Posterior vena cava (tissue), 2 donors: ENCODE measurements around the gene SLC30A10. TPM values are rescaled to one million over a fixed set of nuclear protein-coding genes. Genes with fewer than 3 reads are reported as not detected.
"Not testable (repeated sequence)": the region's sequence is repeated elsewhere in the genome, so short reads cannot be mapped to it uniquely, and the experiment has no call there.

ENCODE experiments used
- DNase-seq: peaks from one replicate; pipeline ENCODE4 v3.0.0-alpha.2; 2020; ENCODE audit warnings: low spot score
- intact Hi-C, 2 donors: fragments of 100-400 bp; cut with DNase I; formaldehyde crosslinking; loops; one replicate each; pipeline versions ENCODE4 v1.14.1 to v1.14.2; 2022 to 2023
- total RNA-seq, 2 donors: library from RNA; stranded (reverse); fragmentation: NEBNext Ultra II Directional; extraction: Animal tissue kit (Norgen Biotek cat#: 25700); gene quantifications; one replicate each; pipeline ENCODE4 v1.2.1, GENCODE V29; 2021
- donor health status: DM: yes; HTN: yes; CAD: no.
- donor health status: DM: yes; HTN: yes; CAD: no.

The SLC30A10 gene
- total RNA-seq, 2 donors from 2014 or later: not detected

DNA sequence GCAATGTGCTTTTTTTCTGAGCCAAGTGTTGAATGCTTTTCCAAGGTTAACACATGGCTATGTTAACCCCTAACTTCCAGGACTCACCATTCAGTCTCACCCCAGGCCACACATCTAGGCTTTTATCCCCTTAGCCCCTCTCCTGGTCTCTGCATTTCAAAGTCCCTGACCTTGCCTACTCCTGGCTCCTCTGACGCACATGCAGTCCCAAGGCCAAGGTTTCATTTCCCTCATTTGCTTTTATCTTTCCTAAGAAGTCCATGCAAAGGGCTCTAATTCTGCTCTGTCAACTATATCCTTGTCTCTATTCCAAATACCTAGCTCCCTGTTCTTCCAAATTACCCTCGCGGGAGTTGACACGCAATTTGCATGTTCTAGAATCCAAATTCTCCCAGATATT, 25.4 kb downstream of the SLC30A10 start:
- DNase-seq: no peak
- intact Hi-C loops: no loop called here

DNA sequence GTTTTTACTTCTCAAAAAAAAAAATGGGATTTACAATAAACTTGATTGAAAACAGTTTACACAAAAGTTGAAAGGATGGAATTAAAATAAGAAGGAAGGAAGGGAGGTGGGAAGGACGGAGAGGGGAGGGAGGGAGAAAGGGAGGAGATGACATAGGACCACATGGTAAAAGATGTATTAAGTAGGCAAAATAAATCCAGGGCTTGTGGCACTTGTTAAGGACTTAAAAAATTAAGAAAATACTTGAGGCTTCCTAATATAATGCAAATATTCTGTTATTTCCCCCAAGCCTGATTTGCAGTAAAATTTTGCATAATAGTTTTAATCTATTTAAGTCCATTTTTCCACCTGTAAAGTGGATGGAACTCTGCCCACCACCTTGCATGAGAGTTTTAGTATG, 27.5 kb downstream of the SLC30A10 start:
- intact Hi-C loops: no loop called here
- DNase-seq: no peak

DNA sequence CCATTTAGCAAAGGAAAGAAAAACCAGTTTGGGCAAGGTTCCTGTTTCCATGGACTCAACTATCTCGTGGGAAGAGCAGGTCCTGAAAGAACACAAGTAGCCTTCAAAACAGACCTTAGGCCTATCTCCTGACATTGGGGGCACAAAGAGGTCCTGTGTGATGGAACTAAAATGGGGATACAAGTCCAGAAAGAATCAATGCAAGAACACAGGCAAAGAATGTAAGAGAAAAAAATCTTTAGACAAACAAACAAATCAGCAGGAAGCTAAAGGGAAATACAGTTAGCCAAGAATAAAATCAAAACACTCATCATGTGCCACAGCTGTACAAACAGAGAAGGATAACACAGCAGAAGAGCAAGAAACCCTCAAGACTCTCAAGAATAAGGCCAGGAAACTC, 28.2 kb downstream of the SLC30A10 start:
- DNase-seq: no peak
- intact Hi-C loops: no loop called here

DNA sequence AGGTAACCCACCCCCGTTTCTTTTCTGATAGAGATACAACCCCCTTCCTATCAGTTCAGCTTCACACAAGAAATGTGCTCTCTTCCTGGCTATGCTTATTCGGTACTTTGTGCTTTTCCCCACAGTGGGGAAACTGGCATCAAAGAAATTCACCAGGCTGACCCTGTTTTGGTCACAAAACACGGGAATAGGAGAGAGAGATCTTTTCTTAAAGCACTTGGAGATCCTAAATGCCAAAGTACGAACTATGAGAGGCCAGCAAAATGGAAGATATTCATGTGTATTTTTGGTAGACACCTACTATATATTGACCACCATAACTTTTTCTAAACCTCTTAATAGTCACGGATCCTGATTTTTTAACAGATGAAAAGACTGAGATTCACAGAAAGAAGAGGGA, 30.0 kb downstream of the SLC30A10 start:
- DNase-seq: no peak
- intact Hi-C loops: no loop called here

DNA sequence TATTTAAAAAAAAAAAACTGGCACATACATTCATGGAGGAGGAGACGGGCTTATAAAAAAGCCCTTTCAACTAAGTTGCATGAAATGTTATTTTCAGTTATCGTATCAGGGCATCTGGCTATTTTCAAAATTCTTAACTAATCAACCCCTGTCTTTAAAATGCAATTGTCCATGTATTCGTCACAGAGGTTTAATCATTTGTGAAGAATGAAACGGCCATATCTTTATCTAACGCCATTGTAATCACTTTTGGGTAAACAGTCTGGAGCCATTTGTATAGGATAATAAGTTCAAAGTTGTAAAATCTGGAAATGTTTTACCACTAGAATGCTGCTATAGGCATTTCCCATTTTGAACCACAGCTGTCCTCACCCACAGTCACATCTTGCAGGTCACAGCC, 30.4 kb downstream of the SLC30A10 start:
- intact Hi-C loops: no loop called here
- DNase-seq: no peak

DNA sequence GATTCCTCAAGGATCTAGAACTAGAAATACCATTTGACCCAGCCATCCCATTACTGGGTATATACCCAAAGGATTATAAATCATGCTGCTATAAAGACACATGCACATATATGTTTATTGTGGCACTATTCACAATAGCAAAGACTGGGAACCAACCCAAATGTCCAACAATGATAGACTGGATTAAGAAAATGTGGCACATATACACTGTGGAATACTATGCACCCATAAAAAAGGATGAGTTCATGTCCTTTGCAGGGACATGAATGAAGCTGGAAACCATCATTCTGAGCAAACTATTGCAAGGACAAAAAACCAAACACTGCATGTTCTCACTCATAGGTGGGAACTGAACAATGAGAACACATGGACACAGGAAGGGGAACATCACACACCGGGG, 36.1 kb downstream of the SLC30A10 start:
- DNase-seq, intact Hi-C loops: not testable (repeated sequence)

DNA sequence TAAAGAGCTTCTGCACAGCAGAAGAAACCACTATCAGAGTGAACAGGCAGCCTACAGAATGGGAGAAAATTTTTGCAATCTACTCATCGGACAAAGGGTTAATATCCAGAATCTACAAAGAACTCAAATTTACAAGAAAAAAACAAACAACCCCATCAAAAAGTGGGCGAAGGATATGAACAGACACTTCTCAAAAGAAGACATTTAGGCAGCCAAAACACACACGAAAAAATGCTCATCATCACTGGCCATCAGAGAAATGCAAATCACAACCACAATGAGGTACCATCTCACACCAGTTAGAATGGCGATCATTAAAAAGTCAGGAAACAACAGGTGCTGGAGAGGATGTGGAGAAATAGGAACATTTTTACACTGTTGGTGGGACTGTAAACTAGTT, 36.5 kb downstream of the SLC30A10 start:
- intact Hi-C loops, DNase-seq: not testable (repeated sequence)

GRCh38 chr1:219888667-219889066, 39.7 kb downstream of the SLC30A10 start:
- intact Hi-C loops, DNase-seq: not testable (repeated sequence)

DNA sequence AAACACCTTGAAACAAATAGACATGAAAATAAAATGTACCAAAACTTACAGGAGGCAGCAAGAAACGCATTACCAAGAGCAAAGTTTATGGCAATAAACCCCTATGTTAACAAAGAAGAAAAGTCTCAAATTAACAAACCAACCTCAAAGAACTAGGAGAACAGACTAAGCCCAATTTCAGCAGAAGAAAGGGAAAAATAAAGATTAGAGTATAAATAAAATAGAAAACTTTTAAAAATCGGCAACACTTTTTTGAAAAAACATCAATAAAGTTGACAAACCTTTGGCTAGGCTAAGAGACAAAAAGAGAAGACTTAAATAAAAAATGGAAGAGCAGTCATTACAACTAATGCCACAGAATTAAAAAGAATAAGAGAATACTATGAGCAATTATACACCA, 42.7 kb downstream of the SLC30A10 start:
- intact Hi-C loops: no loop called here
- DNase-seq: no peak

- DNase-seq: no peak
- intact Hi-C loops: no loop called here
Observed at GRCh38 chr1:219883400-219884332, 44.7 kb downstream of the SLC30A10 start.

DNA sequence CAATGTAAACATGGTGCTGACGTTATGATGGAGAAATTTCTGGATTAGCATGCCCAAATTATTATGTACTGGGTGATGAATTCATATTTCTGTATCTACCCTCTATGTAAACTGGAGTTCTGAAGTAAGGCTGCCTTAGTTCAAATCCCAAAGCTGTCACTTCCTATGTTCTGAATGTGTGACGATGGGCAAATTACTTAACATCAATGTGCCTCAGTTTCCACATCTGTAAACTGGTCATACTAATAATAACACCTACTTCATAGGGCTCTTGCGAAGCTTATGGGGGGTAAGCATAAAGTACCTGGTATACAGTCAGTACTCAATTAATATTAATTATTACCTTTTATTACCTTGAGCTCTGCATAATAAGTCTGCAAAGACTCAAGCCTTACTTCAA, 45.6 kb downstream of the SLC30A10 start:
- intact Hi-C loops: no loop called here
- no peak for DNase-seq

GRCh38 chr1:219882096-219882495, 46.3 kb downstream of the SLC30A10 start:
- intact Hi-C loops: no loop called here
- no peak for DNase-seq

DNA sequence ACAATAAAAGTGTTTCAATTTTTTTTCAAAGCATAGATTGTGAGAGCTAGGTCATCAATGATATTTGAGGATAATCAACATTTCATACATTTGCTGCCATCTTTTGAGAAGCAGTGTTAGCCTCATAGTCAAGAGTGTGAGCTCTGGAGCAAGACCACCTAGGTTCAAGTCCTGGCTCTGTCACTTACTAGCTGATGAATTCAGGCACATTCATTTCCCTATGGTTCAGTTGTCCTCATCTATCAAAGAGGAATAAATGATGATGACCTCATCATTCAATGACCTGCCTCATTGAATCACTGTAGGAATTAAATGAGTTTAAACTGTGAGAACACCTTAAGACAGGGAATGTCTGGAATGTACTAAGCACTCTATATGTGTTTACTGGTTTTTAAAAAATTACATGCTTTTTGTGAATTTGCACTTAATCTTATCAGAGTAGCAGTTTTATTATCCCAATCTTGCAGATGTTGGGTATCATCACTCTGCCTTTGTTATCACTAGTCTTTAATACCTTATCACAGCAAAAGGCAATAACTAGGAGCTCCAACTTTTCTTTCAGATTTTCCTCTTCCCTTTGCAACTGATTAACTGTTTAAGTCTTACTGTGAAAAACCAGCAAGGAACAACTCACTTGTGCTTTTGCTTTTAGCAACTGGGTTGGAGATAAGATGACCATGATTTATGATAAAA, 47.4 kb downstream of the SLC30A10 start:
- no peak for DNase-seq
- intact Hi-C loops: no loop called here

DNA sequence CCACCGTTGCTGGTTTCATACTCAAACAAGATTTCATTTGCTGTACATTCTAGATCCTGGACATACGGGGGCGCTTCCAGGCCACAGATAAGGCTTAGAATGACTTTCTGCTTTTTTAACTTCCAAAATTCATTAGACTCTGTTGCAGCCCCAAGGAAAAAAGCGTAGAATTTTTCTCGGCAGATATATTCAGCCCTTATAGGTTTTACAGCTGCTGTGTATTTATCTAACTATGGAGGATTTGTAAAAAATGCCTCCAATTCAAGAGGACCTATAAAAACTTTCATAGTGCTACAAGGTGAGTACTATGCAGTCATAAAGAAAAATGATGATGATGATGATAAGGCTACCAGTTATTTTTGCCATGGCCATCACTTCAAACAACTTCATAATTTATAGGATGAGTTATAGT, 51.6 kb downstream of the SLC30A10 start:
- intact Hi-C loops: no loop called here
- DNase-seq: no peak

DNA sequence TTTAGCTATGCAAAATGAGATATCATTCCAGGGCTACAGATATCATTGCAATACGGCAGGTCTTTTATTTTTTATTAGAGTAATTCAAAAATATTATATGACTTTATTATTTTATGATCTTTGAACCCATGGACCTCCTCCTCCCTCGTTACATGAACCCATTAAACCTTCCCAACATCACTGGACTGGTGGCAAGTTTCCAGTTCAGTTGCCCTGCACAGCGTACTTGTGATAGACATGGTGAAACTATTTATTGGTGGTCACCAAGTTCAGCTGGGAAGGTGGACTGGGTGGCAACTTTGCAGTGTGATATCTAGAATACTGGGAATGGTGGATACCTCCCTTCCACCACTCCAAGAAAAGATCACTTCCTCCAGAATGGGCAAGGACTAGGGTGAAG, 52.5 kb downstream of the SLC30A10 start:
- no peak for DNase-seq
- intact Hi-C loops: no loop called here

DNA sequence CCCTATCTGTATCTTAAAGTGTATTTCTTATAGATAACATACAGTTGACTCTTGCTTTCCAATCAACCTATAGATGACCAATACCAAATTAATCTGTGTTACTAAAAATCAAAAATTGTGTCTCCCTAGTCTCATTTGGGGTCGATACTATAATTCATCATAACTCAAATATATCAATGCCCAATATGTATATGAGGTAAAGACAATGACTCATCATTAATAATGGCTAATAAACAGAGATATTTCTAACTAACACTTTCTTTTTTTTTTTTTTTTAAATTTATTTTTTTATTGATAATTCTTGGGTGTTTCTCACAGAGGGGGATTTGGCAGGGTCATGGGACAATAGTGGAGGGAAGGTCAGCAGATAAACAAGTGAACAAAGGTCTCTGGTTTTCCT, 55.8 kb downstream of the SLC30A10 start:
- intact Hi-C loops, DNase-seq: not testable (repeated sequence)

GRCh38 chr1:219871427-219872057, 56.8 kb downstream of the SLC30A10 start:
- DNase-seq: no peak
- intact Hi-C loops: no loop called here

- intact Hi-C loops: not testable (repeated sequence)
Observed at GRCh38 chr1:219868615-219869014, 59.7 kb downstream of the SLC30A10 start.

More at GRCh38 chr1:219868615-219869014, 59.7 kb downstream of the SLC30A10 start:
- not testable (repeated sequence) for DNase-seq
